HepG2 (cell line): ENCODE data around the gene SMIM29. TPM values are rescaled to one million over a fixed set of nuclear protein-coding genes. Genes with fewer than 3 reads are reported as not detected.
A peak's percentile ranks its signal among the peaks of the same experiment; 100 is the strongest.

Experiments
- ATAC-seq: fragments of 200-7000 bp; cut with Tn5 transposase; 3 replicates; pipeline ENCODE4 v1.9.1; 2020; ENCODE audit warnings: mild to moderate bottlenecking, moderate library complexity
- BruUV-seq: library from RNA; stranded (reverse); fragments of 400-500 nt; replicated peaks from 2 replicates; lab custom pipeline; 2021; lab: Mats Ljungman, UMichigan
- CTCF ChIA-PET: fragments of 300-600 bp; formaldehyde crosslinking; extraction: SDS; loops from one replicate; lab custom pipeline; 2021; ENCODE audit warnings: low total read pairs, inconsistent platforms, low intra/inter-chr PET ratio; lab: Yijun Ruan, JAX
- POLR2A ChIA-PET: fragments of 350-600 bp; sonication (Branson Sonifier 250); formaldehyde crosslinking; loops from one replicate; lab custom pipeline; 2020; ENCODE audit warnings: antibody characterized with exemption, inconsistent platforms; lab: Yijun Ruan, JAX
- DNase-seq: peaks from one replicate; pipeline ENCODE4 v3.0.0-alpha.2; 2015; ENCODE audit warnings: low spot score
- FAIRE-seq: peaks from 3 replicates; lab custom pipeline; 2011; peaks lifted over from hg19 to GRCh38; lab: Jason Lieb, UNC
- H2AFZ ChIP-seq: one replicate; pipeline ENCODE4 v1.6.1; 2011; ENCODE audit warnings: low read length, inconsistent platforms
- H3K27ac ChIP-seq: fragments of 300-600 bp; 3 replicates; pipeline ENCODE4 v1.8.0; 2011; ENCODE audit warnings: mixed run types, mild to moderate bottlenecking, mixed read lengths, low read length, inconsistent platforms; ENCODE audit not compliant: insufficient read depth; ENCODE audit errors: extremely low read length
- H3K27me3 ChIP-seq, 2 experiments: fragments of 200-600 bp in 1 of 2; 2 replicates in 1 of 2; 3 replicates in 1 of 2; pipeline versions ENCODE4 v1.6.0 to v1.8.0; 2011; ENCODE audit warnings: low read length in 2 of 2, mild to moderate bottlenecking in 2 of 2, moderate library complexity in 2 of 2, inconsistent platforms in 1 of 2; ENCODE audit not compliant: insufficient read depth in 2 of 2, control insufficient read depth in 1 of 2
- H3K36me3 ChIP-seq, 2 experiments: fragments of 200-600 bp in 1 of 2; replicated peaks in 1 of 2; 2 replicates in 1 of 2; 3 replicates in 1 of 2; pipeline versions ENCODE4 v1.5.1 to v1.8.0; 2011; ENCODE audit warnings: low read length in 2 of 2, inconsistent platforms in 1 of 2; ENCODE audit not compliant: insufficient read depth in 2 of 2, control insufficient read depth in 1 of 2
- H3K4me1 ChIP-seq: 2 replicates; pipeline ENCODE4 v1.5.1; 2012; ENCODE audit warnings: low read length, inconsistent platforms; ENCODE audit not compliant: insufficient read depth
- H3K4me2 ChIP-seq: 2 replicates; pipeline ENCODE4 v1.6.0; 2011; ENCODE audit warnings: low read depth, low read length, inconsistent platforms
- H3K4me3 ChIP-seq, 3 experiments: fragments of 200-600 bp in 1 of 3; sonication (generic), shearing (Covaris generic) in 1 of 3; replicated peaks in 1 of 3; 2 replicates each; pipeline ENCODE4 v1.5.1; 2011 to 2016; ENCODE audit warnings: low read length in 3 of 3, inconsistent platforms in 2 of 3, low read depth in 2 of 3, mild to moderate bottlenecking in 2 of 3, control low read depth in 1 of 3, mixed read lengths in 1 of 3; ENCODE audit not compliant: insufficient read depth in 1 of 3
- H3K79me2 ChIP-seq: one replicate; pipeline ENCODE4 v1.6.1; 2011; ENCODE audit warnings: low read length, inconsistent platforms; ENCODE audit not compliant: insufficient read depth
- H3K9ac ChIP-seq: 2 replicates; pipeline ENCODE4 v1.6.0; 2011; ENCODE audit warnings: mild to moderate bottlenecking, low read depth, low read length, inconsistent platforms; ENCODE audit not compliant: insufficient read depth
- H3K9me3 ChIP-seq: 2 replicates; pipeline ENCODE4 v1.5.1; 2012; ENCODE audit warnings: mild to moderate bottlenecking, low read length
- H4K20me1 ChIP-seq: 2 replicates; pipeline ENCODE4 v1.6.0; 2011; ENCODE audit warnings: inconsistent platforms, mild to moderate bottlenecking, low read length, moderate library complexity; ENCODE audit not compliant: insufficient read depth
- ATF6 ChIP-seq: sonication (generic); formaldehyde crosslinking; conservative IDR thresholded peaks from 2 replicates; pipeline ENCODE4 v1.4.0; 2020; ENCODE audit warnings: missing genetic modification reagents
- FOXO4 ChIP-seq: sonication (generic); formaldehyde crosslinking; conservative IDR thresholded peaks from 2 replicates; pipeline ENCODE4 v1.8.1; 2023; ENCODE audit warnings: missing genetic modification reagents
- GLMP ChIP-seq: sonication (generic); formaldehyde crosslinking; IDR thresholded peaks from 2 replicates; pipeline ENCODE4 v1.9.0; 2021; ENCODE audit warnings: missing genetic modification reagents, mild to moderate bottlenecking, borderline replicate concordance
- HDAC1 ChIP-seq: sonication (generic); formaldehyde crosslinking; IDR thresholded peaks from 2 replicates; pipeline ENCODE4 v1.5.1; 2020; ENCODE audit warnings: mild to moderate bottlenecking, missing genetic modification reagents
- IRF2 ChIP-seq: IDR thresholded peaks from 2 replicates; pipeline ENCODE4 v1.6.1; 2018; ENCODE audit warnings: missing genetic modification reagents, missing compliant biosample characterization
- RFX1 ChIP-seq: fragments of 450-650 bp; IDR thresholded peaks from 2 replicates; pipeline ENCODE4 v1.6.1; 2017
- SNRNP70 ChIP-seq: fragments of 200-400 bp; formaldehyde crosslinking; IDR thresholded peaks from 2 replicates; pipeline ENCODE4 v1.6.1; 2017; ENCODE audit warnings: mild to moderate bottlenecking, low read depth, low read length, moderate library complexity
- ZNF253 ChIP-seq: sonication (generic); formaldehyde crosslinking; IDR thresholded peaks from 2 replicates; pipeline ENCODE4 v1.8.0; 2022; ENCODE audit warnings: mild to moderate bottlenecking, missing genetic modification reagents, borderline replicate concordance
- WGBS: methylation state at CpG from one replicate; pipeline ENCODE4 v1.1.6; 2017; ENCODE audit warnings: low lambda C conversion rate; 5-methylcytosine and 5-hydroxymethylcytosine counted together
- in situ Hi-C: cut with HindIII; loops from 2 replicates; pipeline ENCODE4 v1.10.0; 2017; ENCODE audit warnings: low pct_unique_long_range_greater_than_20kb; ENCODE audit not compliant: extremely low pct_ligation_motif_present
- intact Hi-C: fragments of 100-400 bp; cut with micrococcal nuclease; formaldehyde crosslinking; loops from one replicate; pipeline ENCODE4 v1.10.0; 2022; ENCODE audit not compliant: unreplicated experiment
- polyA plus RNA-seq, 8 experiments: library from polyadenylated mRNA; depleted of rRNA in 3 of 8; stranded (reverse) in 7 of 8; unstranded in 1 of 8; fragments of >200 nt; fragmentation: Illumina TruSeq in 4 of 8; extraction: Trizol in 4 of 8; gene quantifications; 2 replicates each; pipeline versions ENCODE4 v1.2.1 to v1.2.3, GENCODE V29; 2011 to 2016; ENCODE audit warnings: low read depth in 4 of 8, missing spikeins in 1 of 8, mixed read lengths in 1 of 8; ENCODE audit not compliant: insufficient read depth in 1 of 8
- total RNA-seq, 5 experiments: library from RNA; depleted of rRNA; stranded (reverse); fragments of >200 nt; fragmentation: Illumina TruSeq; extraction: Trizol; gene quantifications; 2 replicates each; pipeline ENCODE4 v1.2.3, GENCODE V29; 2016; ENCODE audit warnings: low read depth in 1 of 5

SMIM29 gene
- total and polyA plus RNA-seq, 2 of the 13 experiments (the other 11 are each of a cell fraction or from before 2014, with no cell fraction given): 8.8 to 15.3 TPM

GRCh38 chr6:34278833-34279232 is 30.0 kb upstream of the SMIM29 start (continued):
- TF ChIP-seq ATF6: no peak
- no peak for TF ChIP-seq SNRNP70
- no peak for TF ChIP-seq GLMP (CRISPR knock-in tag)
- TF ChIP-seq, all 625 proteins: peak for 0

- in situ Hi-C loops: no loop called here
- H3K27me3 ChIP-seq: no peaks in the 10 kb centered on the region
- H2AFZ ChIP-seq: no peak overlapping the region
- no peaks in the 10 kb centered on the region for H3K9me3 ChIP-seq
- H3K79me2 ChIP-seq: no peaks in the 10 kb centered on the region
- H3K4me3 ChIP-seq: no peak overlapping the region
- BruUV-seq: no TSS peak
- H3K27ac ChIP-seq: peak overlapping the region; percentile 38
- 92% methylated on average over 4 of the region's 4 CpGs for WGBS
- peaks cover 45% of the 10 kb centered on the region for H3K4me1 ChIP-seq
- FAIRE-seq: no peak
- CTCF ChIA-PET: no interaction called here
- TF ChIP-seq ZNF253 (CRISPR knock-in tag): 0 out of 2 replicates have a peak, but pooled peaks have one; percentile 4
- no peak for TF ChIP-seq IRF2 (CRISPR knock-in tag)
- TF ChIP-seq RFX1: no peak
- TF ChIP-seq FOXO4 (CRISPR knock-in tag): 0 out of 2 replicates have a peak, but pooled peaks have one; percentile 59
- no peak for TF ChIP-seq HDAC1 (CRISPR knock-in tag)
- TF ChIP-seq, all 625 proteins: peak for 2
- Histone ChIP-seq H4K20me1 (no peaks in the 10 kb centered on the region), H3K36me3 (no peaks in the 10 kb centered on the region), H3K4me2 (no peak overlapping the region), H3K9ac (no peak overlapping the region)
- intact Hi-C loops: no loop called here
- ATAC-seq (no peak), DNase-seq (no peak)
- POLR2A ChIA-PET: no interaction called here
Measured at GRCh38 chr6:34277763-34278112, 28.9 kb upstream of the SMIM29 start.
